Fibroblast of gingiva (primary cell): Measurements from ENCODE around the gene ATXN7.

Source experiments
- DNase-seq: peaks from one replicate; pipeline ENCODE4 v3.0.0-alpha.2; 2011; ENCODE audit warnings: low read depth

ATXN7 gene

GRCh38 chr3:64022451-64023186, 159.0 kb downstream of the ATXN7 start:
- DNase-seq, result peak; percentile 14

DNA sequence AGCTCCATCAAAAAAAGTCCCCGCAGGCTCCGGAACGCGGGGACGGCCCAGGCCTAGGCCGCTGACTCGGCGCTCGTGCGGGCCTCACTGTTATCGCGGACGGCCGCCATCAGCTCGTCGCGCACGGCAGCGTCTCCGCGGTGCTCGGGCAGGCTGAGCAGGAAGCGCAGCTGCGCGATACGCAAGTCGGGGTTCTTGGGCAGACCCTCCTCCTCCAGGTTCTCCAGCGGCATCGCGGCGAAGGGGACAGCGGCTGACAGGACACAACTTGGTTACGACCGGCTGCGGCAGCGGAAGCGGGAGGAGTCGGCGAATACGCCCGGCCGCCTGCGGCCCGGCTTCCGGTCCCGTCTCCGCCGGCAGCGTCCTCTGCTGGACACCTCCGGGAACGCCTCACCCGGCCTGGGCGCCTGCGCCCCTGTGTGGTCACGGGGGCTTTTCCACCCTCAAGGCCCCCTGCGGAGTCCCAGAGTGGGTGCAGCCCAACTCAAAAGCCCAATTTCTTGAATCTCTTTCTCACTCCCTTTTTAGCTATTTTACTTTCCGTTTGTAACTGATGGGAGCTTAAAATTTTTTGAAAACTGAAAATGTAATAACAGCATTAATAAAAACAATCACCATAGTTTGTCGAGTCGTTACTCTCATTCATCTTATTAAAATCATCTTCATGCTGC, 159.7 kb downstream of the ATXN7 start, which contains the start of gene PSMD6:
Gene PSMD6, minus strand, starts transcription at position 308 of the 674 bp plus-strand sequence. Its CDS starts 75 bp downstream, at position 233.
- peak; percentile 81 for DNase-seq

GRCh38 chr3:64023861-64024223, 160.2 kb downstream of the ATXN7 start:
- DNase-seq, result peak; percentile 14

GRCh38 chr3:64026346-64026745, 162.7 kb downstream of the ATXN7 start:
- no peak for DNase-seq

DNA sequence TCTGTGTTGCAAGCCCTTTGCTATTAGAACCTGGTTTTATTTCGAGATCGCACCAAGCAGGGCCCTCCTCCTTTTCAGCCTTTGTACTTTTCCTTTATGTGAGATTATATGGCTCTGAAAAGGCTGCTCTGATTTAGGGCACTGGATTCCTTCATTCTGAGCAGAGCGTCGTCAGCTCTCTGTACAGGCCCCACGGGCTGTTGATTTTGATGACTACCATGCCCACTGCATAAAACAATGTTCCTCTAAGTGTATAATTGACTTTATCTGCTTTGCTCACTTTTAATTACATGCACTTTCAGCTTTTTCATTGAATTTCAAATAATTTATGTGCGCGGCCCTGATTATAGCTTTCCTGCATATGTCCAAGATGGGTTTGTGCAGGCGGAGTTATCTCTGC, 164.0 kb downstream of the ATXN7 start:
- no peak for DNase-seq

DNA sequence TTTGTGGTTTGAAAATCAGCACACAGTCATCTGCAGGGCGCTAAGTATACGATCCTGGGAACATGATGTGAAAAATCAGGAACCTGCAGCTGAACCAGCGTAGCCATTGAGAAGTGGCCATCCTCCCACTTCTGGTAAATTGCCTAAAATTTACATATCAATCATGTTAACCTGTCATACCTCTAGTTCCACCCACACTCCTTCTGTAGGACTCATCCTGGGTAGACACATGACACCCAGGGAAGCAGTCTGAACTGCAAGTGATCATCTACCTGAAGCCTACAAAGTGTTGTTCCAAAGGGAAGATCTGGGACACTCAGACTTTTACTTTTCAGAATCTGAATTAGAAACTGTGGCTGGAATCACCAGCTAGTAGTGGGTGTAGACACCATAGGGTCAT, 165.1 kb downstream of the ATXN7 start:
- DNase-seq, result no peak

DNA sequence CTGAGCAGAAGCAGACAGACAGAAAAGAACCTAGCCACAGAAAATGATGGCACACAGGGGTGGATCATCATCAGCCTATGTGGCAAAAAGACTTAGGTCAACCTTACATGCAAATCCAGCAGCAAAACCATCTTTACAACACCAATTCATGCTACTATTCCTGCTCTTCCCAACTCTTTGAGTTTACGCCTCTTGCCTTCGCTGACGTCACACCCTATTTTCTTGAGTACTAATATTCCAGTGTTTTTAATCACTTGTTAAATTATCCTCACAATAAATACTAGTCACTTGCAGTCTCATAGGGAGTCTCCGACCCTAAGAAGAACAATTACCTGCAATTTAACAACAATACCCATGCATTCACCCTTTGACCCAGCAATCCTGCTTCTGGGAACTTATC, 165.6 kb downstream of the ATXN7 start:
- DNase-seq, result no peak

GRCh38 chr3:64030741-64031140, 167.1 kb downstream of the ATXN7 start:
- peak; percentile 26 for DNase-seq

DNA sequence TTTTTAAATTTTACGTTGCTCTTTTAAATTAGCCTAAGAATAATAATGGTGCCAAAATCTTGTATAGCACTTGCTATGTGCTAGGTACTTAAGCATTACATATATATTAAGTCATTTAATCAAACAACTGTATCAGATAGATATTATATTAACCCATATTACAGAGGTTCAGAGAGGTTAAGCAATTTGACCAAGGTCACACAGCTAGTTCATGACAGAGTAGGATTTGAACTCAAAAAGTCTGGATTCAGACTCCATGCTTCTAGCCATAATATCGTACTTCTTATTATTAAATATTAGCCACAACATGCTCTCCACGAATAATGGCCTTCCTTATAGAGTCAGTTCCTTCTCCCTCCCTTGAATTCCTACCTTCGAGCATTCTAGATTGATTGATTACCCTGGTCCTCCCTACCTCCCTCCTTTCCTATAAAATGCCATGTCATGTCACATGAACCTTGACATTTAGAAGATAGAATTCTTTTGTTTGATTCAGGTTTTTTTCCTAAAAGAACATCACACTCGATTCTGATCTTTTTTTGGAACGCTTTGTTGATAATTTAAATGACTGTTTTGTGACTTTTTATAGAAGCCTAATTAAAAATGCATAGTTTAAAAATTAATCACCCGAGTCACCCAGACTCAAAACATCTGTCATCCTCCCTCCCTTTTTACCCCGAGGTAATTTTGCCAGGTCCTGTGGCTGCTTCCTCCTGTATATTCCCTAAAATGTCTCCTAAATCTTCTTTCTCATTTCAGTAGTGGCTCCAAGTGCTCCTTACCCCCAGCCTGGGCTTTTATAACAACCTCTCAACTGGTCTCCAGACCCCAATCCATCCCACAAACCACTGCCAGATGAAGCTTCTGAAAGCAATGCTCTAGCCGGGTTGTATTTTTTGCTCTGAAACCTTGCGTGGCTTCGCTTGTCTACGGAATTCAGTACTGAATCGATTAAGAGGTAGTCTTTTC, 168.2 kb downstream of the ATXN7 start:
- no peak for DNase-seq

DNA sequence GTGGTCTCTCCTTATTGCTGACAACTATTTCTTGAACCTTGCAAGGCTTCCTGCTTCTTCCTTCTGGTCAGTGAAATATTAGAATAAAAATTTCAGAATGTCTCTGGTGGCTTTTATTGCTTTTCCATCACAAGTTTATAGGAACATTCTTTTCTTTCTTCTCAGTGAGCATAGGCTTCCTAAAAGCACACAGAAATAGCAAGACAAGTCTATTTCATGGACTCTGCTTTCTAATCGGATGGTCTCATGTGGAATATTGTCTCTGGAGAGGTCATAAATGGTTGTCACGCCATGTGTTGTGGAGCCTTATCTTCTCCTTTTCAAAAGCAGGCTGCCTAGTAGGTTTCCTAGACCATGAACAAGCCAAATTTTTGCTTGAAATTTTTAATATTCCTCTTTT, 169.4 kb downstream of the ATXN7 start:
- DNase-seq, result no peak

DNA sequence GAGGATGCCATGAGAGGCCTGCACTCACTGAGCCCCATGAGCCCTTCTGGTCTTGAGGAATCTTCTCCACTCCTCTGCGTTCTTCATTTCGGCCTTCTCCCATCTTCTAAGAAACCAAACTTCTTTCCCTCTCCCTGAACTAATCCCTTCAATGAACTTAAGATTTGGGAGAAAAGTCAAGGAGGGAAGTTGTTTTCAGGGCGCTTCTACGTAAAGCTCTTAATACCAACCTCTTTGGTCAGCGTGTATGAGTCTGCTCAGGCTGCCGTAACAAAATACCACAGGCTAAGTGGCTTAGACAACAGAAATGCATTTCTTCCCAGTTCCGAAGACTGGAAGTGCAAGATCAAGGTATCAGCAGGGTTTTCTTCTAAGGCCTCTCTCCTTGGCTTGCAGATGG, 173.4 kb downstream of the ATXN7 start:
- no peak for DNase-seq

DNA sequence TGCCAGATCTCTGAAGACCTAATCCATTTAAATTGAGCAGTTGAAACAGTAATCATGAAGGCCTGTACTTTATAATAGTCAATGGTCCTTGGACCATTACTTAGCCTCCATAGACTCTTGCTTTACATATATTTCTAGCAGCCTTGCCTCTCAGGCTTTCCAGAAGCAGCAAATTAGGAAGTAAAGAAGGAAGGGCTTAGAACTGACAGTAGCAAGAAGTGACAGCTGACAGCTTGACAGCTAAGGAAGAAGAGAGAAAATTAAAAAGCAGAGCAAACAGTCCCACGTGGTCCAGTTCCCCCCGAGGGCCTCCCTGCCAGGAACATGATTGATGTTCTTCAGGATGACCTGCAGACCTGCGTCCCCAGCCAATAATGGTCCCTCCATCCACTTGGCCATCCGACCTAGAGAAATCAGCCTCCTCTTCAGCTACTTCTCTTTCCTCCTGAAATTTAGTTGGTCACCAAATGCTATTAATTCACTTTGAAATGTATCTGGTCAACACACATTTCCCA, 174.6 kb downstream of the ATXN7 start:
- no peak for DNase-seq

DNA sequence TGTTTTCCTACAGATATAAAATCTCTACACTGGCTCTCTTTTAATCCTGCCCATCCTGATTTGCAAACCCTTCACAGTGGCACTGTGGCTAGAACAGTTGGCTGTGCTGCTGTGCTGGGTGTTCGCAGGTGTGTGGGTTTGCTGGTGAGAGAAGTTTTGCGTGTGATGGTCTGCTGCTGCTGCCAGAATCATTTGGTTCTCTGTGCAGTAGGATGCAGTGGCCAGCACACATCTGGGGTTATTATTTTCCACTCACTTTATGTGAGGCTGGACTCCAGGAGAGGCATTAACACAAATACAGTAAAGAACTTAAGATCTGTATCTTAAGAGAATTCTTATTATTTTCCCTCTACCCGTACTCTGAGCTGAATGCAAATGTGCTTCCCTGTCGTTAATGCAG, 175.7 kb downstream of the ATXN7 start:
- no peak for DNase-seq

DNA sequence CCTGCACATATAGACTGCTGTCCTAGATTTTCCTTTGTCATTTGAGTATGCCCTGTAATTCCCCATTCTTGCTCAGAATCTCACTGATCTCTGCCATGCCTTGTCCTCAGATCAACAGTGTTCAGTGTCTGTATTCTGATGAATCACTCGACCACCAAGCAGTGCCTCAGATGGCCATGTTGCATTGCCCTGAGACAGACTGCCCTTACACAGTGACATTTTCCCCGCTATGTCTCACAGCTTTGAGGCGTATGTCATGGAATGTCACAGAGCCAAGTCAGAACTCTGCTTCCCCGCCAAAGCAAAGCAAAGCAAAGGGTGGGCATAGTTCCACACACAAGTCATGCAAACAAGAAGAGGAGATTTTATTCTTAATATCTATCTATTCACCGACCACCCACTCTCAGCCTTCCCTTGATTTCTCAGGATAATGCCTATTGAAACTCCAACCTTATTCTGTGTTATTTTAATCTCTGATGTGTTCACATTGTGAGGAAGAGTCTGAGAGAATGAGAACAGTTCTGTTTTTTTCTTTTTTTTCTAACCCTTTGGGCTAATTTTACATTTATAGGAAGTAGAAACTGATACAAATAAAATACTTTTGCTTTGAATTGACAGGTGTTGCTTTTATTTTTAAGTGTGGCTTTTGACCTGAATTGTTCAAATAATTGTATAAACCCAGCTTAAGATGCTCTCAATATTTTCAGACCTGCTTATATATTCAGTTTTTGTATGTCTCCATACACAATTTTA, 176.5 kb downstream of the ATXN7 start:
- DNase-seq, result no peak

- DNase-seq, result no peak
Measured at GRCh38 chr3:64042952-64043351, 179.3 kb downstream of the ATXN7 start.

DNA sequence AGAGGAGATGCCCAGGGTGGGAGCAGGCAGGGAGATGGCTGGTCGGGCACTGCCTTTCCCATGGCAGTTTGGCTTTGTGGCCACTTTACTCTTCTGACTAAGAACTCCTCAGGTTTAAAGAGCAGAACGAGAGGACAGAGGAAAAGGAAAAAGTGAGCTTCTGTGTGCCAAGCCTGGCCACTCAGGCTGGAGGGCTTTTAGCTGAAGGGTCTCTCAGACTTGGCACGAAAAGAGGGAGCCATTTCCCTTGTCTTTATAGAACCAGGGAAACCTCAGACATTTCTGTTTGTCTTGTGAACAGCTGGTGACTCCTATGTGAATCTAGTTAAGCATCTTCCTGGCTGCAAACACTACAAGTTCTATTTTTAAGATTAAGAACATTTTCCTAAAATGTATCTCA, 182.9 kb downstream of the ATXN7 start:
- no peak for DNase-seq

DNA sequence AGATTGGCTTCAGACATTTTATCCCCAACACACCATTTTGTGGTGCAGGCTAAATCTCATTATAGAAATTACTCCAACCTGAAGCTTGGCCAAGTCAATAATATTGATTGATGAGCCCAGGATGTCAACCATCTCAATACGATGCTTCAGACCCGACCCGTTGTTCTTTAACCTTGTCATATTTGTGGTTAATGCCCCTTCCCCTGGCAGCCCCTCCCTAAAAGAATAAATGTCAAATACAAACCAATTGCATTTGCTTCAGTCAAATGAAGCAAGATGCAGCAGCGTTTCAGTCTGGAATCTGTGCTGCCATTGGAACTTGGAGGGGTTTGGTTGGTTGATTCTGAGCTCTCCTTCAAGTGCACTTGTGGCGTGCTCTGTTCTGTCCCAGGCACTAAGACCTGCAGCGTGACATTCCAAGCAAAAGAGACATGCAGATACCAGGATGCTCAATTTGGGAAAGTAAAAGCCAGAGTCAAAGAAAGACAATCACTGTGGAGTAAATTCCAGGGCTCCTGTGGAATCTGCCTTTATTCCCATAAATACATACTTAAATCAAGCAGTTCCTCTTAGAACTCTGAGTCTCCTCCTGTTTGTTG, 183.4 kb downstream of the ATXN7 start:
- no peak for DNase-seq

DNA sequence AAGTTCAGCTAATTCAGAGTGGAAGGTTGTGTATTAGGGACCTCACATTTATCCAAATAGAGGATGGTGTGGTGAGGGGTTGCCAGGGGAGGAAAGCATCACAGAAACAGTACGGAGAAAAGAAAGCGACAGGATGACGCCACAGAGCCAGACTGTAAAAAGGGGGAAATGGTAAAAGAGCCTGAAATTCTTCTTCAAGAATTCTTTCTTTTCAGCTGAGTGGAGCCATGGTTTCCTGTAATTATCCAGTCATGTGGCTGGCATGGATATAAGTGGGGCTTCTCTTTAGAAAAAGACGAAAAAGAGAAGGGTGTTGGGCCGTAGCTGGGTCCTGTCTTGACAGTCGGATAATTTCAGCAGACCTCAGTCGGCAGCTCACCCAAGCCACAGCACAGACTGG, 184.1 kb downstream of the ATXN7 start:
- DNase-seq, result no peak

DNA sequence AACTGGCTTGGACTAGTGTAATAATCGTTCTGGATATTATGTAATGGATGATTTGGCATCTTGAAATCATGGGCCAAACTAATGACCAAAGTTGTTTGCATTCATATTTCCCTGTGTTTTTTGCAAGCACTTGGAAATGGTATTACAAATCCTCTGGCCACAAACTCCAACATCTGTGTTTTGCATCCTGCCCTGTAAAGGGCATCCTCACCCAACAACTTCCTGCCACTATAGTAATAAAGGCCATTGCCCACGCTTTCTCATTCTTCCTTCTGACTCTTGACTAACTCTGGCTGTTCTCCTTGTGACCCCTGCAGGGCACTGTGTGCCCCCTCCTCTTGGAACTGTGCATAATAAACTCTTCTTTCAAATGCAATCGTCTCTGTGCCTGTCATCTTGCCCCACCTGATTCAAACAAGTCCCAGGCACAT, 185.0 kb downstream of the ATXN7 start:
- peak; percentile 69 for DNase-seq

- no peak for DNase-seq
Measured at GRCh38 chr3:64049136-64049535, 185.5 kb downstream of the ATXN7 start.

- no peak for DNase-seq
Measured at GRCh38 chr3:64049832-64050231, 186.2 kb downstream of the ATXN7 start.
